Measurements from ENCODE around the gene KIRREL3.

KIRREL3 gene

GRCh38 chr11:126751242-126751641, 249.3 kb downstream of the KIRREL3 start:
- H3K4me3 Mint-ChIP-seq: no peak overlapping the region
- DNase-seq: no peak
- H3K4me1 Mint-ChIP-seq: no peaks in the 10 kb centered on the region
- peaks cover 5% of the 10 kb centered on the region for H3K27me3 Mint-ChIP-seq
- no peaks in the 10 kb centered on the region for H3K36me3 Mint-ChIP-seq
- H3K9me3 Mint-ChIP-seq: no peaks in the 10 kb centered on the region
- no peak overlapping the region for H3K27ac Mint-ChIP-seq
- CTCF ChIA-PET: no interaction called here

GRCh38 chr11:126748793-126749192, 251.8 kb downstream of the KIRREL3 start:
- DNase-seq: no peak
- Mint-ChIP-seq H3K27me3 (peaks cover 4% of the 10 kb centered on the region), H3K36me3 (no peaks in the 10 kb centered on the region), H3K9me3 (no peaks in the 10 kb centered on the region), H3K27ac (no peak overlapping the region), H3K4me1 (no peaks in the 10 kb centered on the region), H3K4me3 (no peak overlapping the region)
- CTCF ChIA-PET: no interaction called here

- no peaks in the 10 kb centered on the region for H3K9me3 Mint-ChIP-seq
- H3K27me3 Mint-ChIP-seq: peaks cover 4% of the 10 kb centered on the region
- no peak overlapping the region for H3K27ac Mint-ChIP-seq
- no peaks in the 10 kb centered on the region for H3K4me1 Mint-ChIP-seq
- no peaks in the 10 kb centered on the region for H3K36me3 Mint-ChIP-seq
- no peak overlapping the region for H3K4me3 Mint-ChIP-seq
- DNase-seq: no peak
- CTCF ChIA-PET: no interaction called here
Measured at GRCh38 chr11:126748100-126748791, 252.3 kb downstream of the KIRREL3 start.

GRCh38 chr11:126747315-126747714, 253.3 kb downstream of the KIRREL3 start:
- Mint-ChIP-seq H3K27me3 (peaks cover 4% of the 10 kb centered on the region), H3K4me3 (no peak overlapping the region), H3K9me3 (no peaks in the 10 kb centered on the region), H3K27ac (no peak overlapping the region), H3K36me3 (no peaks in the 10 kb centered on the region), H3K4me1 (no peaks in the 10 kb centered on the region)
- CTCF ChIA-PET: no interaction called here
- DNase-seq: no peak

- DNase-seq: no peak
- Mint-ChIP-seq H3K36me3 (no peaks in the 10 kb centered on the region), H3K27ac (no peak overlapping the region), H3K9me3 (no peaks in the 10 kb centered on the region), H3K4me3 (no peak overlapping the region), H3K27me3 (peaks cover 4% of the 10 kb centered on the region), H3K4me1 (no peaks in the 10 kb centered on the region)
- CTCF ChIA-PET: no interaction called here
Measured at GRCh38 chr11:126746443-126746842, 254.1 kb downstream of the KIRREL3 start.

GRCh38 chr11:126744699-126745098, 255.9 kb downstream of the KIRREL3 start:
- CTCF ChIA-PET: no interaction called here

GRCh38 chr11:126743628-126744027, 256.9 kb downstream of the KIRREL3 start:
- no peaks in the 10 kb centered on the region for H3K4me1 Mint-ChIP-seq
- H3K36me3 Mint-ChIP-seq: no peaks in the 10 kb centered on the region
- H3K27ac Mint-ChIP-seq: no peak overlapping the region
- H3K4me3 Mint-ChIP-seq: no peak overlapping the region
- no peak for DNase-seq
- H3K27me3 Mint-ChIP-seq: peaks cover 4% of the 10 kb centered on the region
- CTCF ChIA-PET: no interaction called here
- H3K9me3 Mint-ChIP-seq: no peaks in the 10 kb centered on the region

More at GRCh38 chr11:126744699-126745098, 255.9 kb downstream of the KIRREL3 start:
- no peak for DNase-seq
- H3K9me3 Mint-ChIP-seq: no peaks in the 10 kb centered on the region
- H3K27me3 Mint-ChIP-seq: peaks cover 4% of the 10 kb centered on the region
- H3K4me1 Mint-ChIP-seq: no peaks in the 10 kb centered on the region
- H3K27ac Mint-ChIP-seq: no peak overlapping the region
- no peak overlapping the region for H3K4me3 Mint-ChIP-seq
- H3K36me3 Mint-ChIP-seq: no peaks in the 10 kb centered on the region

- no peak for DNase-seq
- H3K27me3 Mint-ChIP-seq: peaks cover 4% of the 10 kb centered on the region
- H3K27ac Mint-ChIP-seq: no peak overlapping the region
- CTCF ChIA-PET: no interaction called here
- no peak overlapping the region for H3K4me3 Mint-ChIP-seq
- H3K9me3 Mint-ChIP-seq: no peaks in the 10 kb centered on the region
- no peaks in the 10 kb centered on the region for H3K4me1 Mint-ChIP-seq
- H3K36me3 Mint-ChIP-seq: no peaks in the 10 kb centered on the region
Measured at GRCh38 chr11:126742582-126742981, 258.0 kb downstream of the KIRREL3 start.

GRCh38 chr11:126740846-126741245, 259.7 kb downstream of the KIRREL3 start:
- Mint-ChIP-seq H3K27ac (no peak overlapping the region), H3K4me3 (no peak overlapping the region), H3K9me3 (no peaks in the 10 kb centered on the region), H3K4me1 (no peaks in the 10 kb centered on the region), H3K36me3 (no peaks in the 10 kb centered on the region), H3K27me3 (peaks cover 4% of the 10 kb centered on the region)
- no peak for DNase-seq
- CTCF ChIA-PET: no interaction called here

- CTCF ChIA-PET: no interaction called here
- no peak overlapping the region for H3K27ac Mint-ChIP-seq
- peaks cover 4% of the 10 kb centered on the region for H3K27me3 Mint-ChIP-seq
- no peak overlapping the region for H3K4me3 Mint-ChIP-seq
- no peak for DNase-seq
- no peaks in the 10 kb centered on the region for H3K9me3 Mint-ChIP-seq
- H3K36me3 Mint-ChIP-seq: no peaks in the 10 kb centered on the region
- no peaks in the 10 kb centered on the region for H3K4me1 Mint-ChIP-seq
Measured at GRCh38 chr11:126739499-126740145, 260.9 kb downstream of the KIRREL3 start.

GRCh38 chr11:126738295-126739031, 262.1 kb downstream of the KIRREL3 start:
- Mint-ChIP-seq H3K4me1 (no peaks in the 10 kb centered on the region), H3K4me3 (no peak overlapping the region), H3K27me3 (no peaks in the 10 kb centered on the region), H3K9me3 (no peaks in the 10 kb centered on the region), H3K36me3 (no peaks in the 10 kb centered on the region), H3K27ac (no peak overlapping the region)
- CTCF ChIA-PET: no interaction called here
- DNase-seq: no peak

GRCh38 chr11:126736682-126737572, 263.6 kb downstream of the KIRREL3 start:
- H3K4me1 Mint-ChIP-seq: no peaks in the 10 kb centered on the region
- no peaks in the 10 kb centered on the region for H3K9me3 Mint-ChIP-seq
- no peak overlapping the region for H3K4me3 Mint-ChIP-seq
- CTCF ChIA-PET: no interaction called here
- DNase-seq: no peak
- peaks cover 3% of the 10 kb centered on the region for H3K27me3 Mint-ChIP-seq
- H3K36me3 Mint-ChIP-seq: no peaks in the 10 kb centered on the region
- H3K27ac Mint-ChIP-seq: no peak overlapping the region

- no peaks in the 10 kb centered on the region for H3K4me1 Mint-ChIP-seq
- H3K27ac Mint-ChIP-seq: no peak overlapping the region
- no peaks in the 10 kb centered on the region for H3K36me3 Mint-ChIP-seq
- no peak overlapping the region for H3K4me3 Mint-ChIP-seq
- CTCF ChIA-PET: no interaction called here
- DNase-seq: no peak
- peaks cover 3% of the 10 kb centered on the region for H3K27me3 Mint-ChIP-seq
- H3K9me3 Mint-ChIP-seq: no peaks in the 10 kb centered on the region
Measured at GRCh38 chr11:126734752-126735151, 265.8 kb downstream of the KIRREL3 start.

GRCh38 chr11:126733685-126734084, 266.9 kb downstream of the KIRREL3 start:
- Mint-ChIP-seq H3K4me1 (no peaks in the 10 kb centered on the region), H3K4me3 (no peak overlapping the region), H3K27ac (no peak overlapping the region), H3K36me3 (no peaks in the 10 kb centered on the region), H3K9me3 (no peaks in the 10 kb centered on the region), H3K27me3 (peaks cover 3% of the 10 kb centered on the region)
- CTCF ChIA-PET: no interaction called here
- DNase-seq: no peak

All from activated naive CD4-positive, alpha-beta T cell treated with anti-CD3 and anti-CD28 coated beads, Interleukin-2, amount 10 ng/mL, durations not matched to agents 7 days and 5 days (primary cell).